HG02623 (cell line): ENCODE measurements around the gene AK5.
"Not testable (repeated sequence)": the region's sequence is repeated elsewhere in the genome, so short reads cannot be mapped to it uniquely, and the experiment has no call there.

Experiments
- ATAC-seq: cut with Tn5 transposase; IDR thresholded peaks from one replicate; pipeline ENCODE4 v1.9.1; 2021; ENCODE audit warnings: moderate library complexity; ENCODE audit not compliant: unreplicated experiment

AK5 gene

DNA sequence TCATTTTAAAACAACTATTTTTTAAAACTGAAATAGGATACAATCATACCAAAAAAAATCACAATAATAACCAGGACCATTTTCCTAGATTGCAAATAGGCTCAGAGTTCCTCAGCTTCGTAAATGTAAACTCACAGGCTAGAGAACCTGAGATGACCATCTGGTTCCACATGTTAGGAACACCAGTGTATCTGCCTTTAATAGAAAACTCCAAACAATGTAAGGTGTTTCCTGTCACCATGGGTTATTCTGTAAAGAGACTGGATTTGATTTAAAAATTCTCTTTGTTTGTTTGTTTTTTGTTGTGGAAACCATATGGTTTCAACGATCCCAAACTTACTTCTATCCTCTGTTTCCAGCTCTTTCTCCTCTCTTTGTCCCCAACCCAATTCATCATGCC, 203.1 kb downstream of the AK5 start:
- no peak for ATAC-seq

DNA sequence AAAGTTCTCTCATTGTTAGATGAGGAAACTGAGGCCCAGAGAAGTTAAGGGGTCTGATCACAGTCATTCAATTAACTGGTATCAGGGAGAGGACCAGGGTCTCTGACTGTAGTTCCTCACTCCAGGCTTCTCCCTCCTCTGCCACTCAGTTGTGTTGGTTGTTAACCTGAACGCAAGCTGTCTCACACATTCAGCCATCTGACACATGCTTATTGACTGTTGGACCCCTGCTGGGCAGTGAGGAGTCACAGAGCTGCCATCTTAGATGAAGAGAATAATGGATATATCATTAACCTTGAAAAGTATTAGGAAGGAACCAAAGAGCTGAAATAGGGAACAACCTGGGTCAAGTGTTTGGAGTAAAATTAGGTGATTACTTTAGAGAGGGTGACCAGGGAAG, 205.8 kb downstream of the AK5 start:
- ATAC-seq: no peak

DNA sequence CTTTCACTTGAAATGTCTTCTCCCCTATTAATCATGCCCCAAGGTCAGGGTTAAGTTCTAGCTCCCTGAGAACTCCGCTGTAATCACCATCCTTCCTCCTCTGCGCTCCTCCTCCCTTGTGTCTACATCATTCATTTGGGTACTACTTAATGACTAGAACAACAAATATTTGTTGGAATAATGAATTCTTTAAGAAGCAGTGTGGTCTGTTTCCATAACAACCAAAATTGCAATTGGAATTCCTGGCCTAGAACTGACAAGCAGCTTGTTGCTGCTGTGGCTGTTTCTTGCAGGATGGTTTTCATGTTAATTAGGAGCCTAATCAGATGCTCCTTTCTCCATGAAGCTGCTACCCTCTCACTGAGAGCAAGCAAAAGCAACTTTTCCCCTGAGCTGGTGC, 208.1 kb downstream of the AK5 start:
- no peak for ATAC-seq

DNA sequence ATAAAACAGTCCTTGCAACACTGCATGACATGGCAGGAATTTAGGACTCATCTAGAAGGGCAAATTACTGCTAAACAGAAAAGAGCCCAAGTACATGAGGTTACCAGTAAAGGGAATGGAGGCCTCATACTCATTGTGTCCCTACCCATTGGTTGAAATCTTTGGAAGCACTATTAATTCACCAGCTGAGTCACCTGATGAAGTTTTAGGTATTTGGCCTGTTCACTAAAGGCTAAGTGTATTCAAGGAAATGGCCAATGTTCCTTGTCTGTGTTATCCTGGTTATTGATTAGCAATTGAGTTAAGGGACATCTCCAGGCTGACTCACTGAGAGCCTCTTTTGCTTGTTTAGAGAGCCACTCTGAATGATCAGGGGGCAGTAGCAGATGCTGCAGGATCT, 212.2 kb downstream of the AK5 start:
- no peak for ATAC-seq

DNA sequence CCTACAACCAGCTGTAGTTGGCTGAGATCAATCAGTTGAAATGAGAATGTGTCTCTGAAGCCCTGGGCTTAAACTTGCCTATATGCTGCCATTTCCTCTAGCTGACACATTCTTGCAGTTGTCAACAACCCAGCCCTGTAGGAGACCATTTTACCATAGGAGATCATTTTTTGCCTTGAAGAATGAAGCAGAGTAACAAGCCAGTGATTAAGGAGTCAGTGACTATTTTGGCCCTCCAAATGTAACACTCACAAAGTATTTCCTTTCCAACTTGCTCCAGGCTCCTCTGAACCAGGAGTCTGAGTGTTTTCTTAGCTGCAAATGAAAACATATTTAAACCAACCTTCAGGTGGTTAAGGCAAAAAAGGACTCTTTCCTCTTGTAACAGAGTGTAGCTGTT, 217.1 kb downstream of the AK5 start:
- ATAC-seq: no peak

DNA sequence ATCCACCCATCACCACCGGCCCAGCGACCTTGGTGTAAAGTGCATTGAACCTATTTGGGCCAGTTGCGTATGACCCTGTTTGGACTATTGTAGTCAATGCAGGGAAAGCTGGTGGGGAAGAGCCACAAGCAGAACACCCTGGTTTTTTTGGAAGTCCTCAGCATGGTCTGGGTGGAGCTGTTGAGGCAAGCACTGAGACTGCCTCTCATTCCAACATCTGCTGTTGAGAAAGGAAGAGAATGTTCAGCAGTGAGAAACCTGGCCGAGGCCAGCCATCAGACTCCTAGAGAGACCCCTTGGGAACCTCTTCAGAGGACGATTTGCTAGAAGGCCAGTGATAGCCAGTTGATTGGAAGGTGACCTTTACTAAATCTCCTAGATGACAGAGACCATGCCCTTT, 217.6 kb downstream of the AK5 start:
- ATAC-seq: no peak

DNA sequence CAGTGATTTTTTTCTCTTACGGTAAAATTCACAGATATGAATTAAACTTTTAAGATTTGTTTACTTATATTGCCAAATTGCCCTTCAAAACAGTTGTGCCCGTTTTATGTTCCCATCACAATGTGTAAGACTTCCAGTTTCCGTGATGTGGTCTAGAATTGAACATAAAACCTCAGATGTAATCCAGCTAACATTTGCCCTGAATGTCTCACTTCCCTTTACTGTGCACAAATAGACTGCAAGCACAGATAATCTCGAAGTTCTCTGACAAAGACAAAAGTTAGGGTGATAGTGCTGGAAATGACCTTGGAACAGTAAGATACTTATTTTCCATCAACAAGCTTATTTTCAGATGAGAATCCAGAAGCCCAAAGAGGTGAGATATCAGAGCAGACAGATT, 223.2 kb downstream of the AK5 start:
- no peak for ATAC-seq

DNA sequence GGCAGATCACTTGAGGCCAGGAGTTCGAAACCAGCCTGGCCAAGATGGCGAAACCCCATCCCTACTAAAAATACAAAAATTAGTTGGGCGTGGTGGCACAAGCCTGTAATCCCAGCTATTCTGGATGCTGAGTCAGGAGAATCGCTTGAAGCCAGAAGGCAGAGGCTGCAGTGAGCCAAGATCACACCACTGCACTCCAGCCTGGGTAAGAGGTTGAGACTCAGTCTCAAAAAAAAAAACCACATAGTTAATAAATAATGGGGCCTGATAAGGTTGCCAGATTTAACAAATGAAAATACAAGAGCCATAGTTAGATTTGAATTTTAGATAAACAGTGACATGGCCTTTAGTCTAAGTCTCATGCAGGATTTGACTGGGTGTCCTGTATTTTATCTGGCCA, 225.0 kb downstream of the AK5 start:
- ATAC-seq: no peak

DNA sequence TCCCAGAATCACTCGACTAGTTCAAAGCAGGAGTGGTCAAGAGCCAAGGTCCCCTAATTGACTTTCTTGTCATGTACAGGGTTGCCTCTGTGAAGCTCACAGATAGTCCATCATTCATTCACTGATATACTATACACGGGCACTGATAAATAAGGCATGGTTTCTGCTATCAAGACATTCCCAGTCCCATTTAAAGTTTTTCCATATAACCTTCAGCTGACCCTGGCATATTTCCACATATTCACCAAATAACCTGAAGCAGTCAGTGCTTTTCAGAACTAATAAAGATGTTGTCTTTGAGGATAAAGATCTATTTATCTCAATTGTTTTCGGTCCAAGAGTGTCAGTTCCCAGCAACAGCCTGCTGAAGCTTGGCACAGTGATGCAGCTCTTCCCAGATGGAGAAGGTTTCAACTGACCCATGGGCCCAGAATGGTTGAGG, 227.3 kb downstream of the AK5 start:
- no peak for ATAC-seq

DNA sequence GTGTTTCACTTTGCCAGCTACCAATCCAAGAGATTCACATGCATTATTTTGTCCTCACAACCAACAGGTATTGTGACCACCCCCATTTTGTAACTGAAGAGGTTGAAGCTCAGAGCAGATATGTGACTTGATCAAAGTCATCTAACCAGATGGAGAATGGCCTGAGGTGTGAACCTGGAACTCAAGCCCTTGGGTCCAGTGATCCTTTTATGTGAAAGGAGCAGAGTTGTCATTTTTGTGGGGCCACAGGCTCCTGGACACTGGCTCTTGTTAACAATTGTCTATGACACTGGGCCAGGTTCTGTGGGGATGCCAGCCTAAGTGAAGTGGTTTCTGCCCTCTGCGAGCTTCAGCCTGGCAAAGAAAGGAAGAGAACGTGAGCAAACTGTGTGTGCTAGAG, 228.1 kb downstream of the AK5 start:
- no peak for ATAC-seq

DNA sequence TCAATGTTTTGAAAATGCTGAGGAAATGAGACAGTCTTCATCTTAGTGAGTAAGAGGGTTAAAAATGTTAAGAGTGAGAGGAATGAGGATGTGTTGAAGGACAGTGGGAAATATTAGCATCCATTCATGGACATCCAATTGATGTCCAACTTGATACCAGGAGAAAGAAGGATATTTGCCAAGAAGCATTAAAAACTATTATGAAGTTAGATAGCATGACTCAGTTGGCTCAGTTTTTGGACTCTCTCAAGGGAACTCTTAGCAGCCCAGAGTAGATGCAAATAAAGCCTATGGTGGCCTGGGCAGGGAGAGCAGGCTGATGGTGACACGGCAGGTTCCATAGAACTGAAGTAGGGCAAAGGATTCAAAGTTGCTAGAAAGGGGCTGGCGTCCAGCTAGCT, 229.6 kb downstream of the AK5 start:
- no peak for ATAC-seq

DNA sequence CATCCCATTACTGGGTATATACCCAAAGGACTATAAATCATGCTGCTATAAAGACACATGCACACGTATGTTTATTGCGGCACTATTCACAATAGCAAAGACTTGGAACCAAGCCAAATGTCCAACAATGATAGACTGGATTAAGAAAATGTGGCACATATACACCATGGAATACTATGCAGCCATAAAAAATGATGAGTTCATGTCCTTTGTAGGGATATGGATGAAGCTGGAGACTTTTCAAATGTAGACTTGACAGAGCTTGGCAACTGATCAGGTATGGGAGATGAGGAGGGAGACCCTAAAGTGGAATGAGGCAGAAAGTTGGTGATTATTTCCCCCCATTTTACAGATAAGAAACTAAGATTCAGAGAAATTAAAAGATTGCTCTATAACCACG, 230.8 kb downstream of the AK5 start:
- ATAC-seq: not testable (repeated sequence)

DNA sequence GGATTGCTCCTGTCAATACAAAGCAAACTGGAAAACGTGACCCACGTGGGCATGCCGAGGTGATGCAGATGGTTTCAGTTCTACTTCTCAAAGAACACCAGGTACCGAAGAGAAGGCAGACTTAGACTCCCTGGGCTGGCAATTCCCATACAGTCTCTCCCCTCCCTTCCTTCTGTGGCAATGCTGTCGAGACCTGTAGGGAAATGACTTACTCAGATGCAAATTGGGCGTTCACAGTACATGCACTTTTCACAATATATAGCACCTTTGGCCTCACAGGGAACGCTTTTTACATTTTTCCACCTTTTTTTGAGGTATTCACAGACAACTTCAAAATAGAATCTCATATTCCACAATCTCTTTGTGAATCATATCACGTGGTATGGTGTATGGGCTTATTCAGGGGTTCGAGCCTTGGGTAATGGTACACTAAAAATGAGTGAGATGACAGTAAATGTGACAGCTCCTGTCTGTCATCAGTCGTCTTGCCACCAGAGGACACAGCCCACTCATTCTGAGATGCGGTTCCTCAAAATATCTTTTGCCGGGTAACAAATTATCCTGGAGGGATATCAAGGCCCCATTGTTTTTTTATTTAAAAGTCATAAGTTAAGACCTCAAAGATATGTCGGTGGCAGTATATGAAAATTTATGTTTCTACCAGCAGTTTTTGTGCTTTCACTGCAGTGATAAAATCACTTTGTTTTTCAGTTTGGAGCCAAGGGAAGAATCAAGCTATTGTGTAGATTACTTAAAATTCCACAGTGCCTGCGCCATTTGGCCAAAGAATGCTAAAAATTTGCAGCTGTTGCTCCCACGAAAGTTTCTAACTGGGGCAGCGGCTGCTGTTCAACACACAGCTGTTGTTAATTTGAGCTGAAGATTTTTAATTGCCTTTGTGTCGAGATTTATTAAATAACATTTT, 232.3 kb downstream of the AK5 start:
- no peak for ATAC-seq

DNA sequence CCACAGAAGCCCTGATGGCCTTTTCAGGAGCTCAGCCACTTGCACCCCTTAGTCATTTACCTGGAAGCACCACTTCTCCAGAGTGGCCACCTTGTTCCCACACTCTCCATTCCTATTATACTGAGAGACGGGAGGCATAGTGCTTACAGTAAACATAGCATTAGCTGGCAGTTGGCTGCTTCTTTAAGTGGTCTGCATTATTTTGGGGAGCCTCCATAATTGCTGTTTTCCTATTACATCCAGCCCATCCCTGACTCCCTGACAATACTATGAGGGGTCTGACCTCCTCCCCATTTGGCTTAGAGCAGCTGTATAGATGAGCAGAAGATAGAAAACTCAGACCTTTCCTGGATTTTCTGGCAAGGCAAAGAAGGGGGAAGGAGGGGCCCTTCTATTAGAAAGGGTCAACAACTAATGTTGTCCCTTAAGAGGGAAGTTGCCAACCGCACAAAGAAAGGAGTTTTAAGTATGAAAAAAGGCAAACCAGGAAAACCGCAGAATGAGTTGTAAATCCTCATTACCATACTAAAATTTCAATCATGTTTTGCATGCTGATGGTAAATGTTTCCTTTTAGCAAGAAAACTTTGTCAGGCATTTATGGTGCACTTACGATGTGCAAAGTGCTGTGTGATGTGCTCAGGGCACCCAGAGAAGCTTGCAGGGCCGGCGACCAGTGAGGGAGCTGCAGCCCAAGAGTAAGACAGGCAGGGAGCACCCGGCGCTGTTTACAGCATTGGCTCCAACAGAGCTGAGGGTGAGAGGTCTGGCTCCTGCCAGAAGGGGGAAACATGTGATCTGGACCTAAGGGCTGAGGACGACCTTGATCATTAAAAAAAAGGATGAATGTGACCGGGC, 233.3 kb downstream of the AK5 start:
- no peak for ATAC-seq

DNA sequence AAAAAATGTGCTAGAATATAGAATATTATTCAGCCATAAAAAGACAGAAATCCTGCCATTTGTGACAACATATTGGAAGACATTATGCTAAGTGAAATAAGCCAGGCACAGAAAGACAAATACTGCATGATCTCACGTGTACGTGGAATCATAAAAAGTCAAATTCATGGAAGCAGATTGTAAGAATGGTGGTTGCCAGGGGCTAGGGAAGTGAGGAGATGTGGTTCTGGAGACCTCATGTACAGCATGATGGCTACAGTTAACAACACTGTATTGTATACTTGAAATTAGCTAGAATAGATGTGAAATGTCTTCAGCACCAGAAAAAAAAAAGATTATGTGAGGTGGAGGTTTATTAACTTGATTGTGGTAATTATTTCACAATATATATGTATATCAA, 234.3 kb downstream of the AK5 start:
- ATAC-seq: no peak

DNA sequence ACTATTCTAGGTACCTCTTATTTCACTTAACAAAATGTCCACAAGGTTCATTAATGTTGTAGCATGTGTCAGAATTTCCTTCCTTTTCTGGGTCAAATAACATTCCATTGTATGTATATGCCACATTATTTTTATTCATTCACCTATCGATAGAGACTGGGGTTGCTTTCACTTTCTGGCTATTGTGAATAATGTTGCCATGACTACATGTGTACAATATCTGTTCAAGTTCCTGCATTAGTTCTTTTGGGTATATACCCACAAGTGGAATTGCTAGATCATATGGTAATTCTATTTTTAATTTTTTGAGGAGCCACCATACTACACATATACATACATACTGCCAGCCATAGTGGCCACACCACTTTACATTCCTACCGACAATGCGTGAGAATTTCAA, 242.2 kb downstream of the AK5 start:
- no peak for ATAC-seq

DNA sequence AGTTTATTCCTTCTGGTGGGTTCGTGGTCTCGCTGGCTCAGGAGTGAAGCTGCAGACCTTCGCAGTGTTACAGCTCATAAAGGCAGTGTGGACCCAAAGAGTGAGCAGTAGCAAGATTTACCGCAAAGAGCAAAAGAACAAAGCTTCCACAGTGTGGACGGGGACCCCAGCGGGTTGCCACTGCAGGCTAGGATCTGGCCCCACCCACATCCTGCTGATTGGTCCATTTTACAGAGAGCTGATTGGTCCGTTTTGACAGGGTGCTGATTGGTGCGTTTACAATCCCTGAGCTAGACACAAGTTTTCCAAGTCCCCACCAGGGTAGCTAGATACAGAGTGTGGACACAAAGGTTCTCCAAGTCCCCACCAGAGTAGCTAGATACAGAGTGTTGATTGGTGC, 249.3 kb downstream of the AK5 start:
- not testable (repeated sequence) for ATAC-seq

DNA sequence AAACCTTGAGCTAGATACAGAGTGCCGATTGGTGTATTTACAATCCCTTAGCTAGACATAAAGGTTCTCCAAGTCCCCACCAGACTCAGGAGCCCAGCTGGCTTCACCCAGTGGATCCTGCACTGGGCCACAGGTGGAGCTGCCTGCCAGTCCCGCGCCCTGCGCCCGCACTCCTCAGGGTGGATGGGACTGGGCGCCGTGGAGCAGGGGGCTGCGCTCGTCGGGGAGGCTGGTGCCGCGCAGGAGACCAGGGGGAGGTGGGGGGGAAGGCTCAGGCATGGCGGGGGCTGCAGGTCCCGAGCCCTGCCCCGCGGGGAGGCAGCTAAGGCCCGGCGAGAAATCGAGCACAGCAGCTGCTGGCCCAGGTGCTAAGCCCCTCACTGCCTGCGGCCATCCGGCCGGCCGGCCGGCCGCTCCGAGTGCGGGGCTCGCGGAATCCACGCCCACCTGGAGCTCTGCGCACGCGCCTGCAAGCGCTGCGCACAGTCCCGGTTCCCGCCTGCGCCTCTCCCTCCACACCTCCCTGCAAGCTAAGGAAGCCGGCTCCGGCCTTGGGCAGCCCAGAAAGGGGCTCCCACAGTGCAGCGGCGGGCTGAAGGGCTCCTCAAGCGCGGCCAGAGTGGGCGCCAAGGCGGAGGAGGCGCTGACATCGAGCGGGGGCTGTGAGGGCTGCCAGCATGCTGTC, 249.9 kb downstream of the AK5 start:
- ATAC-seq: not testable (repeated sequence)

DNA sequence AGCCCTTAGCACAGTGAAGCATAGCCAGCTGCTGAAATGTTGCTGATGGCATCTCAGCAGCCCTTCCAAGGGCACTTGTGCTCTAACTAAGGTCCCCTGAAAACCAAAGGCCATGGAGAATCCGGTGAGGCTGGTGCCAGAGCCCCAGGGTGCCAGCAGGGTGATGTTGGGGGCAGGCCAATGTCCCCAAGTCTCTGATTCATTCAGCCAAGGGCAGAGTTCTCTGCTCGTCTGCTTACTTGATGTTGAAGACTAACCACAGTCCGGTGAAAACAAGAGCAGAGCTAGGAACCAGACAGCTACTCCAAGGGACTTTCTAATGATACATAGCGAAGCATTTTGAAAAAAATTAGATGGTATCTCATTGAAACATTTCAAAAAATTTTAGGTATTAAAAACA, 250.8 kb downstream of the AK5 start:
- ATAC-seq: no peak

DNA sequence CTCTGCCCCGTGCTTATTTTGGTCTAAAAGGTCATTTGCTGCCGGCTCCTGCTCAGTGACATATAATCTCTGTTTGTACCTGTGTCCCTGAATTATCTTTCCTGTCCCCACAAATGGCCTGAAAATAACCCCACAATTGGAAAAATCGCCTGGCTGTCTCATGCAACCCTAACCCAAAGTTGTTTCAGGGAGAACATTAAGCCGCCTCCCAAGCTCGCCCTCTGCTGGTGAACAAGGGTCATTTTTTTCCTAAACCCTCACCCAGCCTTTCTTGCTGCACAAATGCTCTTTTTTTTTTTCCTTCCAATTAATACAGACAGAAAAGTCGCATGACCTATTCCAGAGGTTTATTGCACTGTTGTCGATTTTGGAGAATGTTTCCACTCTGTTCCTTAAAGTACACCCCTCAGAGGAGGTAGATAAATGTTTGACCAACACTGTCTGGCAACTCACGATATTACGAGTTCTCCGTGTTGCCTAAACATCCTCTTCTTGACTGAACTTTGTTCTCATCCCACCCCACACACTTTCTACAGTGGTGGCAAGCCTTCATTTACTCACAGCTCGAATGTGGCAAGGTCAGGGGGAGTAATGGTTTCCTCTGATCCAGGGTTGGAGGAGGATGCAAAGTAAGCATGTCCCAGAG, 252.0 kb downstream of the AK5 start:
- ATAC-seq: no peak

DNA sequence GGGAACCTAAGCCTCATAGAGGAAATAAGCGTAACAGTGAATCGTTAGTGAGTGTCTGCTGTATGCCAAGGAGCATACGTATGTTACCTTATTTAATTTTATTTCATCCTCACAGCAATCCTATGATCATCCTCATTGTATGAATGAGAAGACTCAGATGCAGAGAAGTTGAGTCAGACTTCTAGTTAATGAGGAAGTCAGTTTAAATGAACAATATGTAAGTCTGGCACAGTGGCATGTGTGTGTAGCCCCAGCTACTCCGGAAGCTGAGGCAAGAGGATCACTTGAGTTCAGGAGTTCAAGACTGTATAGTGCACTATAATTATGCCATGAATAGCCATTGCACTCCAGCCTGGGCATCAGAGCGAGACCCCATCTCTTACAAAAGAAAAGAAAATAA, 252.6 kb downstream of the AK5 start:
- ATAC-seq: no peak
